CD4-positive, CD25-positive, alpha-beta regulatory T cell (primary cell): ENCODE measurements around the gene OR6C70. TPM values are rescaled to one million over a fixed set of nuclear protein-coding genes. Genes with fewer than 3 reads are reported as not detected.

Source experiments
- polyA plus RNA-seq, 4 donors: library from polyadenylated mRNA; unstranded; fragments of 300-500 nt; fragmentation: Illumina TruSeq; gene quantifications; one replicate each; pipeline ENCODE4 v1.2.3, GENCODE V29; 2021
- total RNA-seq: library from RNA; stranded (reverse); gene quantifications from one replicate; pipeline ENCODE4 v1.2.3, GENCODE V29; 2022

OR6C70 gene
- total and polyA plus RNA-seq, 5 donors from 2014 or later: not detected

Other genes starting within 250 kb of the OR6C70 start
- gene OR10A7, start 249.1 kb downstream of the OR6C70 start, total RNA-seq: not detected
- not detected for gene OR10A7, start 249.1 kb downstream of the OR6C70 start, polyA plus RNA-seq
- not detected for gene OR6C74, start 225.5 kb downstream of the OR6C70 start, total RNA-seq
- gene OR6C74, start 225.5 kb downstream of the OR6C70 start, polyA plus RNA-seq: not detected
- not detected for gene OR6C6, start 173.6 kb downstream of the OR6C70 start, total RNA-seq
- gene OR6C6, start 173.6 kb downstream of the OR6C70 start, polyA plus RNA-seq: not detected
- not detected for gene OR6C1, start 155.8 kb downstream of the OR6C70 start, total RNA-seq
- not detected for gene OR6C1, start 155.8 kb downstream of the OR6C70 start, polyA plus RNA-seq
- gene OR6C3, start 139.4 kb downstream of the OR6C70 start, total RNA-seq: not detected
- not detected for gene OR6C3, start 139.4 kb downstream of the OR6C70 start, polyA plus RNA-seq
- not detected for gene OR6C75, start 107.2 kb downstream of the OR6C70 start, total RNA-seq
- gene OR6C75, start 107.2 kb downstream of the OR6C70 start, polyA plus RNA-seq: not detected
- gene OR6C65, start 69.6 kb downstream of the OR6C70 start, total RNA-seq: not detected
- not detected for gene OR6C65, start 69.6 kb downstream of the OR6C70 start, polyA plus RNA-seq
- not detected for gene OR6C76, start 43.9 kb downstream of the OR6C70 start, total RNA-seq
- not detected for gene OR6C76, start 43.9 kb downstream of the OR6C70 start, polyA plus RNA-seq
- not detected for gene OR6C2, start 26.1 kb downstream of the OR6C70 start, total RNA-seq
- gene OR6C2, start 26.1 kb downstream of the OR6C70 start, polyA plus RNA-seq: not detected
- gene OR6C68, start 22.2 kb upstream of the OR6C70 start, total RNA-seq: not detected
- not detected for gene OR6C68, start 22.2 kb upstream of the OR6C70 start, polyA plus RNA-seq
- gene OR6C4, start 79.5 kb upstream of the OR6C70 start, total RNA-seq: not detected
- not detected for gene OR6C4, start 79.5 kb upstream of the OR6C70 start, polyA plus RNA-seq
- 0.25 TPM for gene OR2AP1, start 102.3 kb upstream of the OR6C70 start, total RNA-seq
- not detected for gene OR2AP1, start 102.3 kb upstream of the OR6C70 start, polyA plus RNA-seq
- gene OR10P1, start 166.8 kb upstream of the OR6C70 start, total RNA-seq: not detected
- not detected for gene OR10P1, start 166.8 kb upstream of the OR6C70 start, polyA plus RNA-seq
- 0.76 TPM for gene ITGA7, start 237.8 kb upstream of the OR6C70 start, total RNA-seq
- gene ITGA7, start 237.8 kb upstream of the OR6C70 start, polyA plus RNA-seq: under 1 TPM in 1 of 4 donors, not detected in 3; 0.29 TPM
- gene BLOC1S1, start 245.9 kb upstream of the OR6C70 start, total RNA-seq: 60.1 TPM
- gene BLOC1S1, start 245.9 kb upstream of the OR6C70 start, polyA plus RNA-seq: 100 to 1,000 TPM in 3 of 4 donors, 10 to 100 TPM in 1; 83.6 to 128 (median 112) TPM